Tongue (tissue), 2 donors: ENCODE results near the gene TMEM131L. TPM values are rescaled to one million over a fixed set of nuclear protein-coding genes. Genes with fewer than 3 reads are reported as not detected.
"Not testable (repeated sequence)": the region's sequence is repeated elsewhere in the genome, so short reads cannot be mapped to it uniquely, and the experiment has no call there.

Experiments used
- DNase-seq: peaks from one replicate; pipeline ENCODE4 v3.0.0-alpha.2; 2015
- total RNA-seq: library from RNA; depleted of rRNA; stranded (reverse); fragments of >200 nt; gene quantifications from one replicate; pipeline ENCODE4 v1.2.3, GENCODE V29; 2014

Gene TMEM131L
- total RNA-seq, 1 donor from 2014 or later: 71.5 TPM

DNA sequence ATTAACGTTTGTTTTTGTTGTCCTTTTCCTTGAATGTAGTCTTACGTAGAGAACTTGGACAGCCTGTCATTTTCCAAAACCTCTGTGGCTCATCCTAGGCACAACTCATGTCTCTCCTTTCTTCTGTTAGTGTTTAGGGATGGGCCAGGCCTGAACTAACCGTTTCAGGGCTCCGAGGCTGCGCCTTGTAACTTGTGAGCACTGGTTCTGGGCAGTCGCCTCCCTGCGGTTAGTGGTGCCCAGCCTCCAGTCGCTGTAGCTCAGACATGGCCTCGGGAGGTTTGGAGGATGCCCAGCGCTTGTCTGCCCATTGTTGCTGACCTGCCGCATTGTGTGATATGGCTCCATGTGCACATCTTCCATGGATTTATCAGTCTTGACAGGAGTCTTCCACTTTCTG, 32.8 kb downstream of the TMEM131L start:
- DNase-seq: no peak

DNA sequence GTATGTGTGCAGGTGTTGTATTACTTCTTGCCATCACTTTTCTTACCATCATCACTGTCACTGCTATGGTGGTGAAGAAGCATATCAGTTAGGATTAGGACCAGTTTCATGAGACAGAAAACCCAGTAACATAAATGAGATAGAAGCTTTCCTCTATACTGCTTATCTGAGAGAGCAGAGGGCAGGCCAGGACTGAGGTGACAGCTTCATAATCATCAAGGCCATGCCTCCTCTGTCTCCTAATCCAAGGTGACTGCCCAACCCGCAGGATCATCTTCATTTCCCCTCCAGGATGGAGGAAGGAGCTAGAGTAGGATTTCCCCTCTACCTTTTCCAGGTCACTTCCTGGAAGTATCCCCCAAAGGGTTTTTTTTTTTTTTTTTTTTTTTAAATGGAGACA, 35.4 kb downstream of the TMEM131L start:
- no peak for DNase-seq

- DNase-seq: no peak
Measured at GRCh38 chr4:153502584-153502983, 36.4 kb downstream of the TMEM131L start.

- no peak for DNase-seq
Measured at GRCh38 chr4:153506341-153507309, 40.5 kb downstream of the TMEM131L start.

- DNase-seq: no peak
Measured at GRCh38 chr4:153507310-153508073, 41.3 kb downstream of the TMEM131L start.

DNA sequence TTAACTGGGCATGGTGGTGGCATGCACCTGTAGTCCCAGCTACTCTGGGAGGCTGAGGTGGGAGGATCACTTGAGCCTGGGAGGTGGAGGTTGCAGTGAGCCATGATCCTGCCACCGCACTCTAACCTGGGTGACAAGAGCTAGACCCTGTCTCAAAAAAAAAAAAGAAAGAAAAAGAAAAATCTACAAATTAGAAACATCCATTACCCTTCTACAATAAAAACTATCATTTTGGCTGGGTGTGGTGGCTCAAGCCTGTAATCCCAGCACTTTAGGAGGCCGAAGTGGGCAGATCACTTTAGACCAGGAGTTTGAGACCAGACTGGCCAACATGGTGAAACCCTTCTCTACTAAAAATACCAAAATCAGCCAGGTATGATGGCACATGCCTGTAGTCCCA, 43.1 kb downstream of the TMEM131L start:
- not testable (repeated sequence) for DNase-seq

GRCh38 chr4:153509724-153510123, 43.6 kb downstream of the TMEM131L start:
- peak; percentile 54 for DNase-seq

DNA sequence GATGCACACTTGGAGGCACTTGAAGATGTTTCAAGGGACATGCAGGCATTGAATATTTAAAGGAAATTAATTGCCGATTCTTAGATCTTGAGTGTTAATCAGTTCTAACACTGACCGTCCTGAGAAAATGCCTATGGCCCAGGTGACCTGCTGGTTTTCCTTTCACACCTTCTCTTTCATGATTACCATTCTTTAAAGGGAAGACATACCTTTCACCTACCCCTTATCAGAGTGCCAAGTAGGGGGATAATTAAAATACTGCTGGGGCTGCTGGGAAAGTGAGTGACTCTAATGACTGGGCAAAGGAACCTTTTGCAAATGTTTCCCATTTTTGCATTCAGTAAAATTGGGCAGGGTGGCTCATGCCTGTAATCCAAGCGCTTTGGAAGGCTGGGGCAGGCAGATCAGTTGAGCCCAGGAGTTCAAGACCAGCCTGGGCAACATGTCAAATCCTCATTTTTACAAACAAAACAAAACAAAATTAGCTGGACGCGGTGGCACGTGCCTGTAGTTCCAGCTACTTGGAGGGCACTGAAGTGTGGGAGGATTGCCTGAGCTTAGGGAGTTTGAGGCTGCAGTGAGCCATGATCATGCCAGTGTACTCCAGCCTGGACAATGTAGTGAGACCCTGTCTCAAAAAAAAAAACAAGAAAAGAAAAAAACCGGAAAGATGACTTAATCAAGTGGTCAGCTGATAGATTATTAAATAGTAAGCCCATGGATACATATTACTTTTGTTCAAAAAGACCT, 44.3 kb downstream of the TMEM131L start:
- no peak for DNase-seq

DNA sequence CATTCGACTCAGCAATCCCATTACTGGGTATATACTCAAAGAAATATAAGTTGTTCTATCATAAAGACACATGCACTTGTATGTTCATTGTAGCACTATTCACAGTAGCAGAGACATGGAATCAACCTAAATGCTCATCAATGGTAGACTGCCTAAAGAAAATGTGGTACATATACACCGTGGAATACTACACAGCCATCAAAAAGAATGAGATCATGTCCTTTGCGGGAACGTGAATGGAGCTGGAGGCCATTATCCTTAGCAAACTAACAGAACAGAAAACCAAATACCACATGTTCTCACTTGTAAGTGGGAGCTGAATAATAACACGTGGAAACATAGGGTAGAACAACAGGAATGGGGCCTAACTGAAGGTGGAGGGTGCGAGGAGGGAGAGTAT, 44.9 kb downstream of the TMEM131L start:
- DNase-seq: no peak

- DNase-seq: no peak
Measured at GRCh38 chr4:153512162-153512852, 46.1 kb downstream of the TMEM131L start.

- no peak for DNase-seq
Measured at GRCh38 chr4:153512952-153513500, 46.9 kb downstream of the TMEM131L start.

DNA sequence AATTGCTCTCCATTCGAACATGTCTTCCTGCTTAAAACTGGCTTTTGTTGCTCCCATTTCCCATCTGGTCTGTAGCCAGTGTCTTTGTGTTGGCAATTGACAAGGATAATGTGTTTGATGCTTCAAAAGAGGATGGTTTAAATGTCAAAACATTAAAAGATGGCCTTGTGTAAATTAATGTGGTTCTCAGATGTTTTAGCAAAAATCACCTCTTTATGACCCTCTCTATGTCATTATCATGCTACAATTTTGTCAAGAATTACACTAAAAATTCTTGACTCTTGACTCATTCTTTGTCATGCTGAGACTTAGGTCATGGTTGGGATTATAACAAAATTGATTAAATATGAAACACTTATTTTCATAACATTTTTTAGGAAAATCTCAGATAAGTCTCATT, 47.4 kb downstream of the TMEM131L start:
- peak; percentile 46 for DNase-seq

DNA sequence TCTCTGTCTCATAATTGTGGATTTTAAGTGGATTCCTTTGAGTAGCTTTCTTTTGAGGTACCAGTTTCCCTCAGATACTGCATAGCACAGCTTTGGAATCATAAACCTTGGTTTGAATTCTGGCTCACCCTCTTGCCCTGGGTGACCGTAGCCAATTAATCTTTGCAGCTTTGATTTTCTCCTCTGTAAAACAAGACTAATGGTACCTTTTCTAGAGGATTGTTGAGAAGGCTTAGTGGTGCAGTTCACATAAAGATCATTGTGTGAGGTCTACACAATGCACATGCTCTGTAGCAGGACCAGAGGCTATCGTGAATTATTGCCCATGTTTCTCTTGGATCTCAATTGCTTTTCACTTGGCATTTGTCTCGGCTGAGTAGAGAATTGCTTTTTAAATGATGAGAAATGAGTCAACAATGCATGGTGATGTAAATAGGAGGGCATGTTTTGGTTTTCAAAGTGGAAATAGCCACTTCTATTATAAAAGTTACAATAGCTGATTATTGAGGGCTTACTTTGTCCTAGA, 47.9 kb downstream of the TMEM131L start:
- DNase-seq: peak; percentile 47

- no peak for DNase-seq
Measured at GRCh38 chr4:153514688-153515426, 48.7 kb downstream of the TMEM131L start.

DNA sequence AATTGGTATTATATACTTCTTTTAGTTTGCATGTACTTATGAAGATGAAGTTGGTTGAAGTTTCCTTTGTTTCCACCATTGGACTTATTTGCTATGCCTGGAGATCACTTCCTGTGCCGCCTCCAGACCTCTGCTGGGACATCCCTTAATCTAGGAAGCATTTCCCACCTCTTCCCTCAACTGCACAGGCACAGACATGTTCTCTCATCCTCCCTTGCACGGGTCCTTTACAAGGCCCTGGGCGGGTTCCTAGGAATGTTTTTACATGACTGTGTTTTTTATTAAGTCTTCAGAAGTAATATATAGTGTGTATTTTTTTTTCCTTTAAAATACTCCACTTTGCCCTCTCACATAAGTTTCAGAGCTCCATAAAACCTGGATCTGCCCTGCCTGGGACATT, 51.0 kb downstream of the TMEM131L start:
- DNase-seq: no peak

GRCh38 chr4:153518001-153518400, 51.8 kb downstream of the TMEM131L start:
- DNase-seq: peak; percentile 44

- DNase-seq: peak; percentile 46
Measured at GRCh38 chr4:153518637-153519389, 52.7 kb downstream of the TMEM131L start.

GRCh38 chr4:153519687-153520086, 53.5 kb downstream of the TMEM131L start:
- DNase-seq: no peak

- DNase-seq: no peak
Measured at GRCh38 chr4:153520227-153520626, 54.1 kb downstream of the TMEM131L start.
